B cell (primary cell): ENCODE data around the gene USP21. TPM values are rescaled to one million over a fixed set of nuclear protein-coding genes. Genes with fewer than 3 reads are reported as not detected.

Source experiments
- ATAC-seq: fragments of 200-7000 bp; cut with Tn5 transposase; one replicate; pipeline ENCODE4 v1.10.0; 2021; ENCODE audit warnings: low read depth, mild to moderate bottlenecking, moderate number of reproducible peaks, moderate library complexity
- CTCF ChIA-PET: fragments of 350-600 bp; sonication (Branson Sonifier 250); formaldehyde crosslinking; loops from one replicate; lab custom pipeline; 2021; ENCODE audit warnings: antibody characterized with exemption, inconsistent platforms; lab: Charles Lee
- POLR2A ChIA-PET: fragments of 350-600 bp; sonication (Branson Sonifier 250); formaldehyde crosslinking; loops from one replicate; lab custom pipeline; 2021; ENCODE audit warnings: antibody characterized with exemption; lab: Charles Lee
- DNase-seq: peaks from one replicate; pipeline ENCODE4 v3.0.0; 2013
- H2AFZ ChIP-seq: 2 replicates; pipeline ENCODE4 v1.6.1; 2012; ENCODE audit warnings: mild to moderate bottlenecking, low read depth, low read length; ENCODE audit not compliant: insufficient read depth, poor library complexity, severe bottlenecking
- H3K27ac ChIP-seq, 2 donors: 1 replicate in 1 of 2; 2 replicates in 1 of 2; pipeline ENCODE4 v1.5.1; 2012 to 2013; ENCODE audit warnings: low read length in 2 of 2, mild to moderate bottlenecking in 2 of 2, moderate library complexity in 1 of 2
- H3K27me3 ChIP-seq, 4 experiments: fragments of 200-600 bp in 1 of 4; sonication (generic) in 1 of 4; replicated peaks in 1 of 4; 1 replicate in 2 of 4; 2 replicates in 2 of 4; pipeline versions ENCODE4 v1.6.1 to v1.7.0; 2013 to 2016; ENCODE audit warnings: low read length in 3 of 4, mild to moderate bottlenecking in 2 of 4, mixed read lengths in 1 of 4, moderate library complexity in 1 of 4; ENCODE audit not compliant: insufficient read depth in 4 of 4, control insufficient read depth in 3 of 4; ENCODE audit errors: control extremely low read depth in 1 of 4
- H3K36me3 ChIP-seq, 2 experiments: replicated peaks in 1 of 2; 1 replicate in 1 of 2; 2 replicates in 1 of 2; pipeline versions ENCODE4 v1.6.1 to v1.7.1; 2013; ENCODE audit warnings: low read length in 1 of 2; ENCODE audit not compliant: insufficient read depth in 2 of 2, control insufficient read depth in 1 of 2; ENCODE audit errors: control extremely low read depth in 1 of 2, extremely low read depth in 1 of 2
- H3K4me1 ChIP-seq, 2 donors: fragments of 200-600 bp in 1 of 2; sonication (generic) in 1 of 2; 1 replicate in 1 of 2; 2 replicates in 1 of 2; pipeline versions ENCODE4 v1.5.1 to v1.6.1; 2013 to 2017; ENCODE audit warnings: low read length in 2 of 2; ENCODE audit not compliant: control insufficient read depth in 2 of 2, insufficient read depth in 2 of 2
- H3K4me2 ChIP-seq: replicated peaks from 2 replicates; pipeline ENCODE3; 2012; ENCODE audit warnings: mild to moderate bottlenecking, low read depth, low read length; ENCODE audit not compliant: poor library complexity, severe bottlenecking
- H3K4me3 ChIP-seq, 5 experiments: fragments of 200-600 bp in 1 of 5; sonication (generic) in 1 of 5; 1 replicate in 3 of 5; 2 replicates in 2 of 5; pipeline versions ENCODE4 v1.5.1 to v1.7.0; 2011 to 2016; ENCODE audit warnings: low read length in 4 of 5, mild to moderate bottlenecking in 4 of 5, low read depth in 2 of 5, control low read depth in 1 of 5, moderate library complexity in 1 of 5; ENCODE audit not compliant: insufficient read depth in 1 of 5; ENCODE audit errors: control extremely low read depth in 1 of 5, extremely low read depth in 1 of 5
- H3K79me2 ChIP-seq: fragments of 200-600 bp; sonication (generic); one replicate; pipeline ENCODE4 v1.6.0; 2016; ENCODE audit warnings: low read length; ENCODE audit not compliant: control insufficient read depth, insufficient read depth
- H3K9ac ChIP-seq: fragments of 200-600 bp; sonication (generic); 2 replicates; pipeline ENCODE4 v1.6.1; 2017; ENCODE audit warnings: mild to moderate bottlenecking, low read length, moderate library complexity
- H3K9me3 ChIP-seq, 3 donors: one replicate each; pipeline versions ENCODE4 v1.6.1 to v1.7.1; 2013; ENCODE audit warnings: low read length in 2 of 3; ENCODE audit not compliant: control insufficient read depth in 2 of 3, insufficient read depth in 1 of 3; ENCODE audit errors: control extremely low read depth in 1 of 3
- H4K20me1 ChIP-seq: 2 replicates; pipeline ENCODE4 v1.6.0; 2012; ENCODE audit warnings: mild to moderate bottlenecking, low read length; ENCODE audit not compliant: insufficient read depth, control insufficient read depth, poor library complexity, severe bottlenecking
- H3K27ac Mint-ChIP-seq: one replicate; pipeline ENCODE4 v1.8.0; 2021; ENCODE audit warnings: mixed read lengths
- H3K27me3 Mint-ChIP-seq: one replicate; pipeline ENCODE4 v1.8.0; 2021; ENCODE audit warnings: mixed read lengths
- H3K4me1 Mint-ChIP-seq: one replicate; pipeline ENCODE4 v1.8.0; 2021; ENCODE audit warnings: mixed read lengths
- H3K4me3 Mint-ChIP-seq: one replicate; pipeline ENCODE4 v1.8.0; 2021; ENCODE audit warnings: mixed read lengths
- H3K9me3 Mint-ChIP-seq: one replicate; pipeline ENCODE4 v1.8.0; 2022; ENCODE audit warnings: mixed read lengths; ENCODE audit not compliant: insufficient read depth
- EZH2 ChIP-seq: IDR thresholded peaks from 2 replicates; pipeline ENCODE4 v1.6.1; 2012; ENCODE audit warnings: borderline replicate concordance, low read depth, mild to moderate bottlenecking, moderate library complexity, low read length; ENCODE audit not compliant: insufficient read depth, poor library complexity, severe bottlenecking
- WGBS: methylation state at CpG from one replicate; pipeline ENCODE4 v1.1.5; 2013; ENCODE audit warnings: missing lambda C conversion rate; ENCODE audit not compliant: insufficient coverage; 5-methylcytosine and 5-hydroxymethylcytosine counted together
- intact Hi-C: fragments of 100-400 bp; cut with micrococcal nuclease; formaldehyde crosslinking; loops from one replicate; pipeline ENCODE4 v1.10.0; 2022
- polyA plus RNA-seq: library from polyadenylated mRNA; depleted of rRNA; stranded (reverse); fragments of >200 nt; gene quantifications from 2 replicates; pipeline ENCODE4 v1.2.3, GENCODE V29; 2012
- total RNA-seq, 2 donors: library from RNA; stranded (reverse); fragments of 120-200 nt in 1 of 2; gene quantifications; 1 replicate in 1 of 2; 2 replicates in 1 of 2; pipeline versions ENCODE4 v1.2.3 to v1.2.4, GENCODE V29; 2013 to 2022
- TF ChIP-seq, protein P1 (sequence below): fragments of 200-600 bp; IDR thresholded peaks from one replicate; pipeline ENCODE4 v1.8.0; 2022; ENCODE audit warnings: antibody characterized with exemption, mild to moderate bottlenecking

Gene USP21
- total and polyA plus RNA-seq, 2 donors (not counting 1 experiment from before 2014, with no cell fraction given): 53.3 to 81.6 TPM

DNA sequence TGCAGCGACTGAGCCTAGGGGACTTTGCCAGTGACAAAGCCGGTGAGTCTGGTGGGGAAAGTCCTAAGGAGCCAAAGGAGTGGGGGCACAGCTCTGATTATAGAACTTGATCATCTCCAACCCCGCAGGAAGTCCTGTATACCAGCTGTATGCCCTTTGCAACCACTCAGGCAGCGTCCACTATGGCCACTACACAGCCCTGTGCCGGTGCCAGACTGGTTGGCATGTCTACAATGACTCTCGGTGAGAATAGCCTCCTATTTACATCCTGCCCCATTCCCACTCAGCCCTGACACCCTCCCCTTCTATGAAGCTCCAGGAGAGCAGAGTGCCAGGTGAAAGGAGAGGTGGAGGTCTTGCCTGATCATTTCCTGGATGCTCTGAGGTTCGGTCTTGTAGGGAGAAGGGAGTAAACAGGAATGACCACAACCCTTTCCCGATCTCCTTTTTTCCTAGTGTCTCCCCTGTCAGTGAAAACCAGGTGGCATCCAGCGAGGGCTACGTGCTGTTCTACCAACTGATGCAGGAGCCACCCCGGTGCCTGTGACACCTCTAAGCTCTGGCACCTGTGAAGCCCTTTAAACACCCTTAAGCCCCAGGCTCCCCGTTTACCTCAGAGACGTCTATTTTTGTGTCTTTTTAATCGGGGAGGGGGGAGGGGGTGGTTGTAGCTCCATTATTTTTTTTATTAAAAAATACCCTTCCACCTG lies 5.8 kb downstream of the USP21 start:
- Histone ChIP-seq H2AFZ (no peak overlapping the region), H3K27me3 (no peaks in the 10 kb centered on the region), H3K4me2 (peak overlapping the region; percentile 95), H3K27ac (peak overlapping the region; percentile 89 to 92), H3K9ac (peak overlapping the region; percentile 78), H3K79me2 (peaks cover 29% of the 10 kb centered on the region), H3K9me3 (no peaks in the 10 kb centered on the region), H3K4me1 (peaks cover 28 to 36% of the 10 kb centered on the region in 2 donors), H3K36me3 (peaks cover 0 to 35% of the 10 kb centered on the region in 2 experiments), H4K20me1 (no peaks in the 10 kb centered on the region), H3K4me3 (peak overlapping the region in 4 of 5 experiments; percentile 69 to 82 (median 74))
- H3K9me3 Mint-ChIP-seq: no peaks in the 10 kb centered on the region
- ChIA-PET POLR2A (interaction anchor here (0.6 to 2.2 kb wide), 11 partner anchors 8 to 125 kb away, joined by 3 to 12 read pairs (median 4); partner anchors contain the start of genes B4GALT3, TOMM40L, UFC1 and USF1), CTCF (interaction anchor here (0.5 to 4.8 kb wide), 22 partner anchors 10 to 218 kb away, joined by 3 to 47 read pairs (median 6); partner anchors contain the start of genes ARHGAP30, B4GALT3, DEDD and NDUFS2)
- no peak for TF ChIP-seq EZH2
- TF ChIP-seq, protein P1, sequence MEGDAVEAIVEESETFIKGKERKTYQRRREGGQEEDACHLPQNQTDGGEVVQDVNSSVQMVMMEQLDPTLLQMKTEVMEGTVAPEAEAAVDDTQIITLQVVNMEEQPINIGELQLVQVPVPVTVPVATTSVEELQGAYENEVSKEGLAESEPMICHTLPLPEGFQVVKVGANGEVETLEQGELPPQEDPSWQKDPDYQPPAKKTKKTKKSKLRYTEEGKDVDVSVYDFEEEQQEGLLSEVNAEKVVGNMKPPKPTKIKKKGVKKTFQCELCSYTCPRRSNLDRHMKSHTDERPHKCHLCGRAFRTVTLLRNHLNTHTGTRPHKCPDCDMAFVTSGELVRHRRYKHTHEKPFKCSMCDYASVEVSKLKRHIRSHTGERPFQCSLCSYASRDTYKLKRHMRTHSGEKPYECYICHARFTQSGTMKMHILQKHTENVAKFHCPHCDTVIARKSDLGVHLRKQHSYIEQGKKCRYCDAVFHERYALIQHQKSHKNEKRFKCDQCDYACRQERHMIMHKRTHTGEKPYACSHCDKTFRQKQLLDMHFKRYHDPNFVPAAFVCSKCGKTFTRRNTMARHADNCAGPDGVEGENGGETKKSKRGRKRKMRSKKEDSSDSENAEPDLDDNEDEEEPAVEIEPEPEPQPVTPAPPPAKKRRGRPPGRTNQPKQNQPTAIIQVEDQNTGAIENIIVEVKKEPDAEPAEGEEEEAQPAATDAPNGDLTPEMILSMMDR: no peak
- H3K4me1 Mint-ChIP-seq: peaks cover 57% of the 10 kb centered on the region
- peak overlapping the region; percentile 77 for H3K27ac Mint-ChIP-seq
- 91% methylated on average over 7 of the region's 14 CpGs for WGBS
- no peaks in the 10 kb centered on the region for H3K27me3 Mint-ChIP-seq
- intact Hi-C loops: no loop called here
- ATAC-seq: no peak
- no peak for DNase-seq
- H3K4me3 Mint-ChIP-seq: peak overlapping the region; percentile 52
